Keratinocyte (primary cell): ENCODE measurements around the gene ADGRA3. TPM values are rescaled to one million over a fixed set of nuclear protein-coding genes. Genes with fewer than 3 reads are reported as not detected.

Experiments used
- DNase-seq: peaks from one replicate; pipeline ENCODE4 v3.0.0-alpha.2; 2011; ENCODE audit warnings: low read depth, missing footprints, low spot score
- FAIRE-seq: peaks from 2 replicates; lab custom pipeline; 2011; peaks lifted over from hg19 to GRCh38; lab: Jason Lieb, UNC
- H2AFZ ChIP-seq: 2 replicates; pipeline ENCODE4 v1.6.0; 2012; ENCODE audit warnings: low read length, control low read depth, inconsistent platforms; ENCODE audit not compliant: control insufficient read depth
- H3K27ac ChIP-seq: 2 replicates; pipeline ENCODE4 v1.5.1; 2011; ENCODE audit warnings: low read length; ENCODE audit not compliant: control insufficient read depth, insufficient read depth
- H3K27me3 ChIP-seq: 3 replicates; pipeline ENCODE4 v1.6.0; 2011; ENCODE audit warnings: low read length; ENCODE audit not compliant: control insufficient read depth, insufficient read depth; ENCODE audit errors: extremely low read depth
- H3K36me3 ChIP-seq, 2 experiments: 2 replicates in 1 of 2; 3 replicates in 1 of 2; pipeline ENCODE4 v1.5.1; 2011; ENCODE audit warnings: low read length in 2 of 2, mild to moderate bottlenecking in 1 of 2; ENCODE audit not compliant: control insufficient read depth in 2 of 2, insufficient read depth in 2 of 2; ENCODE audit errors: extremely low read depth in 1 of 2
- H3K4me1 ChIP-seq: 3 replicates; pipeline ENCODE4 v1.5.1; 2011; ENCODE audit warnings: low read length; ENCODE audit not compliant: control insufficient read depth, insufficient read depth; ENCODE audit errors: extremely low read depth
- H3K4me2 ChIP-seq: 3 replicates; pipeline ENCODE4 v1.6.0; 2011; ENCODE audit warnings: low read depth, low read length; ENCODE audit not compliant: control insufficient read depth, insufficient read depth; ENCODE audit errors: extremely low read depth
- H3K4me3 ChIP-seq, 3 experiments: fragments of 200-600 bp in 1 of 3; sonication (generic) in 1 of 3; 2 replicates in 2 of 3; 3 replicates in 1 of 3; pipeline ENCODE4 v1.5.1; 2011 to 2016; ENCODE audit warnings: low read length in 3 of 3, mild to moderate bottlenecking in 3 of 3, control low read depth in 2 of 3, inconsistent platforms in 1 of 3, low read depth in 1 of 3, mixed read lengths in 1 of 3, mixed run types in 1 of 3, moderate library complexity in 1 of 3; ENCODE audit not compliant: control insufficient read depth in 2 of 3, insufficient read depth in 2 of 3; ENCODE audit errors: extremely low read depth in 1 of 3
- H3K79me2 ChIP-seq: 2 replicates; pipeline ENCODE4 v1.6.0; 2012; ENCODE audit warnings: low read length; ENCODE audit not compliant: control insufficient read depth, insufficient read depth
- H3K9ac ChIP-seq: 3 replicates; pipeline ENCODE4 v1.6.0; 2011; ENCODE audit warnings: low read length; ENCODE audit not compliant: control insufficient read depth, insufficient read depth; ENCODE audit errors: extremely low read depth
- H3K9me1 ChIP-seq: 3 replicates; pipeline ENCODE4 v1.6.0; 2011; ENCODE audit warnings: low read length; ENCODE audit not compliant: control insufficient read depth, insufficient read depth; ENCODE audit errors: extremely low read depth
- H3K9me3 ChIP-seq: 2 replicates; pipeline ENCODE4 v1.5.1; 2012; ENCODE audit warnings: low read depth, low read length; ENCODE audit not compliant: control insufficient read depth
- H4K20me1 ChIP-seq: 3 replicates; pipeline ENCODE4 v1.6.0; 2011; ENCODE audit warnings: low read length; ENCODE audit not compliant: control insufficient read depth, insufficient read depth; ENCODE audit errors: extremely low read depth
- CTCF ChIP-seq, 3 experiments: IDR thresholded peaks in 1 of 3; conservative IDR thresholded peaks in 1 of 3; optimal IDR thresholded peaks in 1 of 3; 2 replicates in 2 of 3; 3 replicates in 1 of 3; pipeline versions ENCODE3 to v1.5.1; 2011; ENCODE audit warnings: low read length in 3 of 3, mild to moderate bottlenecking in 3 of 3, moderate library complexity in 2 of 3, control low read depth in 1 of 3, inconsistent platforms in 1 of 3; ENCODE audit not compliant: insufficient read depth in 2 of 3; ENCODE audit errors: extremely low read depth in 1 of 3
- EZH2 ChIP-seq: IDR thresholded peaks from one replicate; pipeline ENCODE4 v1.6.1; 2012; ENCODE audit warnings: inconsistent platforms, mild to moderate bottlenecking, low read length, moderate library complexity
- dilution Hi-C: fragments of 300-500 bp; cut with MboI; formaldehyde crosslinking; loops from one replicate; pipeline ENCODE4 v1.7.0; 2020; ENCODE audit warnings: low sequenced_read_pairs; ENCODE audit not compliant: extremely low pct_ligation_motif_present
- polyA plus RNA-seq, 5 experiments: library from polyadenylated mRNA; depleted of rRNA in 3 of 5; stranded (reverse) in 3 of 5; stranded (forward) in 1 of 5; unstranded in 1 of 5; fragments of >200 nt; gene quantifications; 1 replicate in 1 of 5; 2 replicates in 3 of 5; 3 replicates in 1 of 5; pipeline versions ENCODE4 v1.2.1 to v1.2.3, GENCODE V29; 2011 to 2012; ENCODE audit warnings: missing spikeins in 2 of 5, low read depth in 1 of 5, low replicate concordance in 1 of 5

ADGRA3 gene
- polyA plus RNA-seq, 1 donor (not counting 4 experiments of a cell fraction or from before 2014, with no cell fraction given) = 38.7 TPM

- Histone ChIP-seq H3K27ac (no peak overlapping the region), H3K4me3 (no peak overlapping the region), H3K4me2 (no peak overlapping the region), H3K9me3 (no peaks in the 10 kb centered on the region), H3K36me3 (peaks cover 0 to 3% of the 10 kb centered on the region in 2 experiments), H3K9ac (no peak overlapping the region), H2AFZ (no peak overlapping the region), H3K4me1 (peaks cover 53% of the 10 kb centered on the region), H3K9me1 (no peaks in the 10 kb centered on the region), H3K27me3 (no peaks in the 10 kb centered on the region), H4K20me1 (no peaks in the 10 kb centered on the region), H3K79me2 (peaks cover 80% of the 10 kb centered on the region)
- TF ChIP-seq CTCF (optimal IDR thresholded peaks at IDR 0.05 in 1 of 3, IDR thresholded peaks at IDR 0.05 in 1 of 3, conservative IDR thresholded peaks at IDR 0.05 in 1 of 3; ENCODE audit: extremely low read depth in 1 of 3, insufficient read depth in 2 of 3, low read length in 3 of 3) (no peak), EZH2 (no peak)
- FAIRE-seq (no peak), DNase-seq (no peak)
- dilution Hi-C loops = no loop called here
Observed at GRCh38 chr4:22501715-22502095, 14.2 kb downstream of the ADGRA3 start.

GRCh38 chr4:22500831-22501714 is 14.8 kb downstream of the ADGRA3 start:
- Histone ChIP-seq H3K9me1 (no peaks in the 10 kb centered on the region), H3K27ac (no peak overlapping the region), H4K20me1 (no peaks in the 10 kb centered on the region), H3K36me3 (no peaks in the 10 kb centered on the region), H3K27me3 (no peaks in the 10 kb centered on the region), H3K4me2 (no peak overlapping the region), H3K79me2 (peaks cover 80% of the 10 kb centered on the region), H3K9ac (peak overlapping the region; percentile 70), H2AFZ (no peak overlapping the region), H3K4me3 (peak overlapping the region in 1 of 3 experiments; percentile 41), H3K9me3 (no peaks in the 10 kb centered on the region), H3K4me1 (peaks cover 60% of the 10 kb centered on the region)
- DNase-seq (no peak), FAIRE-seq (peak; percentile 85)
- TF ChIP-seq EZH2 (no peak), CTCF (optimal IDR thresholded peaks at IDR 0.05 in 1 of 3, IDR thresholded peaks at IDR 0.05 in 1 of 3, conservative IDR thresholded peaks at IDR 0.05 in 1 of 3; ENCODE audit: extremely low read depth in 1 of 3, insufficient read depth in 2 of 3, low read length in 3 of 3) (no peak)
- dilution Hi-C loops = no loop called here
